ENCODE results near the gene ZNF831.

- TF ChIP-seq SUZ12 (IDR thresholded peaks at IDR 0.05; ENCODE audit: unreplicated experiment) (no peak), CTCF (IDR thresholded peaks at IDR 0.05 in 2 of 3, conservative IDR thresholded peaks at IDR 0.05 in 1 of 3; ENCODE audit: control insufficient read depth in 2 of 3, extremely low read depth in 1 of 3, insufficient read depth in 1 of 3, low read depth in 3 of 3, low read length in 3 of 3) (no peak), EP300 (IDR thresholded peaks at IDR 0.05; ENCODE audit: borderline replicate concordance in 1 of 2, control insufficient read depth in 1 of 2, low read depth in 2 of 2, low read length in 2 of 2) (no peak)
Observed at GRCh38 chr20:59170406-59171349, 7.1 kb downstream of the ZNF831 start.

Measured in GM12878 (cell line).